HepG2 (cell line): ENCODE data around the gene DPP6.

ENCODE experiments used
- JUND ChIP-seq: sonication (generic); formaldehyde crosslinking; IDR thresholded peaks from 2 replicates; pipeline ENCODE4 v1.8.0; 2022; ENCODE audit warnings: mild to moderate bottlenecking, missing genetic modification reagents
- MAZ ChIP-seq, 2 experiments: sonication (generic) in 1 of 2; formaldehyde crosslinking in 1 of 2; IDR thresholded peaks; 2 replicates each; pipeline versions ENCODE4 v1.5.0 to v1.6.1; 2012 to 2020; ENCODE audit warnings: low read depth in 2 of 2, mild to moderate bottlenecking in 2 of 2, borderline replicate concordance in 1 of 2, improper control_type of control experiment in 1 of 2, low read length in 1 of 2, missing genetic modification reagents in 1 of 2, moderate library complexity in 1 of 2
- PATZ1 ChIP-seq: sonication (generic); formaldehyde crosslinking; IDR thresholded peaks from 2 replicates; pipeline ENCODE4 v1.4.0; 2020; ENCODE audit warnings: missing genetic modification reagents
- SALL2 ChIP-seq: sonication (generic); formaldehyde crosslinking; IDR thresholded peaks from 2 replicates; pipeline ENCODE4 v1.8.1; 2023; ENCODE audit warnings: mild to moderate bottlenecking, missing genetic modification reagents, inconsistent platforms
- SRF ChIP-seq: IDR thresholded peaks from 2 replicates; pipeline ENCODE4 v1.6.1; 2011; ENCODE audit warnings: mild to moderate bottlenecking, low read depth, low read length, moderate library complexity
- ZBTB8A ChIP-seq: sonication (generic); formaldehyde crosslinking; IDR thresholded peaks from 2 replicates; pipeline ENCODE4 v1.4.0; 2020; ENCODE audit warnings: mild to moderate bottlenecking, low read depth, missing genetic modification reagents, borderline replicate concordance
- TF ChIP-seq, protein P1 (sequence below): sonication (generic); formaldehyde crosslinking; IDR thresholded peaks from 2 replicates; pipeline ENCODE4 v1.5.0; 2020; ENCODE audit warnings: mild to moderate bottlenecking, missing genetic modification reagents, moderate library complexity

DNA sequence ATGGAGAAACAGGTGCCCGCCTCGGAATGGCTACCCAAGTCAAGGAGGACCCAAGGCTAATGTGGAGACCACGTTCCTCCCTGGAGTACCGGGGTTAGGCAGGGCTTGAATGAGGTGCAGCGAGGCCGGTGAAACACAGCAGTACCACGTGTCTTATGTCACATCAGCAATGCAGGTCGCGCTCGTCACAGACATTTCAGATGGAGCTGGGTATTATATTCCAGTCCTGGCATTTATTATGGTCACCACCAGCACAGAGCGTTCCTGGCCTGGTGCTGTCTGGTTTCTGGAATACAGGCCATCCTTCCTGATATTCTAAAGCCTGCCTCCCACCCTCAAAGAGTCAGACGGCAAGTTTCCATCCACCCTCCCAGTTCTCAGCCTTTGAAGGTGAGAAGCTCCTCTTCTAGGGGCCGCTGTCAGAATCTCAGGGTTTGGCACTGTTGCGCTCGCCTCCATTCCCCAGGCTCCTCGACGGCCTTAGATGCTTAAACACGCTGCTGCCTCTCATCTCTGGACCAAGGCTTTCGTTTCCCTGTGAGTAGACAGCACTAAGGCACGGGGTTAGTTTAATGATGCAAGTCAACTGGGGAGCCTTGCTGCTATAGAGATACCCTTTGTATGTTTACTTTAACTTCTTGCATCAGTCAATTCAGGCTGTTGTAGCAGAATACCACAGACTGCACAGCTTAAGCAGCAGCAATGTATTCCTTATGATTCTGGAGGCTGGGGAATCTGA lies 377.6 kb downstream of the DPP6 start:
- TF ChIP-seq PATZ1 (CRISPR knock-in tag), result no peak
- TF ChIP-seq, protein P1, sequence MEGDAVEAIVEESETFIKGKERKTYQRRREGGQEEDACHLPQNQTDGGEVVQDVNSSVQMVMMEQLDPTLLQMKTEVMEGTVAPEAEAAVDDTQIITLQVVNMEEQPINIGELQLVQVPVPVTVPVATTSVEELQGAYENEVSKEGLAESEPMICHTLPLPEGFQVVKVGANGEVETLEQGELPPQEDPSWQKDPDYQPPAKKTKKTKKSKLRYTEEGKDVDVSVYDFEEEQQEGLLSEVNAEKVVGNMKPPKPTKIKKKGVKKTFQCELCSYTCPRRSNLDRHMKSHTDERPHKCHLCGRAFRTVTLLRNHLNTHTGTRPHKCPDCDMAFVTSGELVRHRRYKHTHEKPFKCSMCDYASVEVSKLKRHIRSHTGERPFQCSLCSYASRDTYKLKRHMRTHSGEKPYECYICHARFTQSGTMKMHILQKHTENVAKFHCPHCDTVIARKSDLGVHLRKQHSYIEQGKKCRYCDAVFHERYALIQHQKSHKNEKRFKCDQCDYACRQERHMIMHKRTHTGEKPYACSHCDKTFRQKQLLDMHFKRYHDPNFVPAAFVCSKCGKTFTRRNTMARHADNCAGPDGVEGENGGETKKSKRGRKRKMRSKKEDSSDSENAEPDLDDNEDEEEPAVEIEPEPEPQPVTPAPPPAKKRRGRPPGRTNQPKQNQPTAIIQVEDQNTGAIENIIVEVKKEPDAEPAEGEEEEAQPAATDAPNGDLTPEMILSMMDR (CRISPR knock-in tag), result no peak
- no peak for TF ChIP-seq ZBTB8A (CRISPR knock-in tag)
- TF ChIP-seq SALL2, result no peak
- TF ChIP-seq JUND, result no peak
- TF ChIP-seq MAZ (IDR thresholded peaks at IDR 0.05; ENCODE audit: borderline replicate concordance, low read depth, low read length), result no peak
- TF ChIP-seq MAZ (CRISPR knock-in tag; IDR thresholded peaks at IDR 0.05; ENCODE audit: low read depth), result no peak
- TF ChIP-seq SRF, result no peak
